HG02943 (cell line): ENCODE measurements around the gene CNN3.

Experiments
- ATAC-seq: cut with Tn5 transposase; IDR thresholded peaks from one replicate; pipeline ENCODE4 v1.9.1; 2021; ENCODE audit warnings: mild to moderate bottlenecking, low read depth, moderate library complexity; ENCODE audit not compliant: unreplicated experiment

CNN3 gene

DNA sequence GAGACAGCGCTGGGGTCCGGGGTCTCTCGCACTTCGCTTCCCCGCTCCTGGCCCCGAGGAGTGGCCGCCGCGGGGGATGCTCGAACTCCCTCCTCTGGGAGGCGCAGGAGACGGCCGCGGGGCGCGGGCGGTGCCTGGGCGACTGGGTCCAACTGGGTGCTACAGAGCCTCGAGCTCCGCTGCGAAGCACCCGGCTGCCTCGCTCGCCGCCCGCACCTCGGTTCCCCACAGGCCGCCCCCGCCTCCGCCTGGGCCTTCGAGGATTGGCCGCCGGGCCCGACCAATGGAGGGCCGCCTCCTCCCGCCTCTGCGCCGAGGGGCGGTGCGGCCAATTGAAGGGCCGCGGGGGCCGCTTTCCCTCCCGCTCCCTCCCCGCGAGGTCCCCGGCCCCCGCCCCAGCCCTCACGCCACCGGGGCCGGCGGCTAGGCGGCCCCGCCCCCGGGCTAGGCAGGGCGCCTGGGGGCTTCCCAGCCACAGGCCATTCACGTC lies at the start of gene CNN3:
Gene CNN3 (minus strand): TSS at position 196 of the 490 bp plus-strand sequence. CDS start 216 bp downstream, outside the sequence.
- peak; percentile 82 for ATAC-seq

DNA sequence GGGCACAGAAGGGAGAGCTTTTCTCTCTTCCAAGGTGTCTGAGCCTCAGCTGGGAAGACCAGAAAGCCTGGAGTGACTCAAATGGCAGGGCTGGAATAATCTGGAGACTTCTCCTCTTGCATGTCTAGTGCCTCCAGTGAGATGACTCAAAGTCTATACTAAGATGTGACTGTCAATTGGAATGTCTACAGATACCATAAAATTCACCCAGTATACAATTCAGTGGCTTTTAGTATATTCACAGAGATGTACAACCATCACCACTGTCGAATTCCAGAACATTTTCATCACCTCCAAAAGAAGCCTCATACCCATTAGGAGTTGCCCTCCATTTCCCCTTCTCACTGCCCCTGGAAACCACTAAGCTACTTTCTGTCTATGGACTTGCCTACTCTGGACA lies 47.9 kb upstream of the CNN3 start:
- no peak for ATAC-seq

DNA sequence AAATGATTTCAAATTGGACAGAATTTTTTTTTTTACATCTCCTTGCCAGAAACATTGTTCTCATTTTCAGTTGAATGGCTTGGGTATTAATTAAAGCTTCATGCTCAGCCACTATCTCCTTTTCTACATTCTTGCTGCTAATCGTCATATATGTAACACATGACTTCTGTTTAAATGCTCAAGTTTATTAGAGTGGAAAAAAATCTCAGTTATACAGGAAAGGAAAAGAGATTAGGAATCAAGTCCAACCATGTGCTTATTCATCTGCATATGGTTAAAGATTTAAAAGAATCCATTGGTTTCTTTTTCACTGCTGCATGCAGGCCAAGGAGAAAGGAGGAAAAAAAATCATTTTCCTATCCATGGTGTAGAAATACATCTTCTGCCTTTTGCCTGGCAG lies 47.3 kb upstream of the CNN3 start:
- ATAC-seq = no peak

DNA sequence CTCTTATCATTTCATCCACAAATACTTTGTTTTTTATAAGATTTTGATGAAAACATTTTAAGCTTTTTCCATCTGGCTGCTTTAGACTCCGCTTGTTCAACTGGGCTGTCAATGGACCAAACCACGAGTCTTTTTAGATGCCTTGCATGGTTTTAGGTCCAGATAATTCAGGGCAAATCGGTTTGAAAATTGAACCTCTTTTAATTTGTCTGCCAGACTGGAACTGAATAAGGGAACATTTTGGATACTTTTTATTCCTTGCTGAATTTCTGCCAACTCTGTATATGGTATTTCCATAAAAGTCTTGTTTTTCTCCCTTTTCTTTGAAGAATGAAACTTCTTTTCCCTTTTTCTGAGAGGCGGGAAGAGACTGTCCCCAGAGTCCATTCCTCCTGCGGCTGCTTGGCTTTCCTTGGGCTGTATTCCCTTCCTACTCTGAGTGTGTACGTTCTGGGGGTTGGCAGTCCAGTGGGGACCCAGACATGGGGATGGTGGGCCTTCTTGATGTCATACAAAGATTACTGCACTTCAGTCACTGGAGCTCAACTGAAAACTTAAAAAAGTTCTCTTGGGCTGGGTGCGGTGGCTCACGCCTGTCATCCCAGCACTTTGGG lies 46.5 kb upstream of the CNN3 start:
- no peak for ATAC-seq

DNA sequence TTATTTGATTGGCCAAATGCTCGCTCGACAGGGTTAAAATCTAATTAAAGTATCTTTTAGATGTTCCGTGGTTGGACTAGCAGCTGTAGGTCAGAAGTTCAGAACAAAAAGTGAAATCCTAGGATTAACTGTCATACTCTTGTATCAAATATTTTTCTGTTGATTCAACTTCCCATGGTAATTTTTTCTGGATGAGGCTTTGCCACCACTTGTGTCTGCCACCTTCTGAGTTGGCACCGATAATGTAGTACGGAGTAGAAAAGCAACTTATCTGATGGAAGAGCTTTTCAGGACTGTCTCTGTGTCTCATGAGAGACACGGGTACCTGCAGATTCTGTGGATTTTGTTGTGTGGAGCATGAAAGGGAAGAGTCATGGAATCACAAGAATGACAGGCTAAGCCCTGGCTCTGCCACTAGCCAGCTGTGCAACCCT lies 44.6 kb upstream of the CNN3 start:
- ATAC-seq = no peak

DNA sequence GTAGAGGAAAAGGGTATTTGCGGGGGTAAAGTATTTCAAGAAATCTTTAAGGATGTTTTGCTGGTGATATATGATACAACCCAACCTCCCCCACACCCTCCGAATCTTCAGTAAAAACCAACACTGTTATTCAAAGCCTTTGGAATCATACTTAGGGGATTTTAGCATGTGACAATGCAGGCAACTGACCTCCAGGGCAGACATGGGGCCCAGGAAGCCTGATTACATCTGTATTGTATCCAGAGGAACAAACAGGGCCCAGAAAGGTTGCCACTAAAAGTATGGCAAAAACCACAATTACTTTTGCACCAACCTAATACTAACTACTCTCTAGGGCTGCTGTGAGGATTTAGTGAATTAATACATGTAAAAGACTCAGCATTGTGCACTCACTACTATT lies 43.9 kb upstream of the CNN3 start:
- no peak for ATAC-seq

DNA sequence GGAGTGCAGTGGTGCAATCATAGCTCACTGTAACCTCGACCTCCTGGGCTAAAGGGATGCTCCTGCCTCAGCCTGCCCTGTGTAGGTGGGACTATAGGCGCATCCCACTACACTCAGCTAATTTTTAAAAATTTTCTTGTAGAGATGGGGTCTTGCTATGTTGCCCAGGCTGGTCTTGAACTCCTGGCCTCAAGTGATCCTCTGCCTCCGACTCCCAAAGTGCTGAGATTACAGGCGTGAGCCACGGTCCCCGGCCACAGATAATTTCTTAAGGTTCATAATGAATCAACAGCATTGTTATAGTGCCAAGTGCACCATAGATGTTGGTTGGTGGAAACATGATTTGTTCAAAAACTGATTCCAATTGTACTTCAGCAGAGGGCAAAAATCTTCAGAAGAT lies 42.2 kb upstream of the CNN3 start:
- no peak for ATAC-seq

DNA sequence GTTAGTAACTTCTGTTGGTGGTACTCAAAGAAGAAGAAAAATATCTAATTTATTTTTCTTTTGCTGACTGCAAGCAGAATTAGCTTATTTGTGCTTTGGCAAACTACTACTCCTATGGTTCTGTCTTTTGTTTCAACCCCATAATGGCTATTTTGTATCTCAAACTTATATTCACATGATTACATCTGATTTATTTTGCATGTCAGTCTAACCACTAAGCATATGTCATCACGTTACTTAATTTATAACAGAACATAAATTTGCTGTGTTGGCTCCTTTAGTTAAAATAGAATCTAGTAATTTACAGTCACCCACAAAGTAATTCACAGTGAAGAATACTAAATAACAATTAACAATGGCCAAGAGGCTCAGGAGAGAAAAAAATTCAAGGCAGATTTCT lies 39.1 kb upstream of the CNN3 start:
- ATAC-seq = no peak

DNA sequence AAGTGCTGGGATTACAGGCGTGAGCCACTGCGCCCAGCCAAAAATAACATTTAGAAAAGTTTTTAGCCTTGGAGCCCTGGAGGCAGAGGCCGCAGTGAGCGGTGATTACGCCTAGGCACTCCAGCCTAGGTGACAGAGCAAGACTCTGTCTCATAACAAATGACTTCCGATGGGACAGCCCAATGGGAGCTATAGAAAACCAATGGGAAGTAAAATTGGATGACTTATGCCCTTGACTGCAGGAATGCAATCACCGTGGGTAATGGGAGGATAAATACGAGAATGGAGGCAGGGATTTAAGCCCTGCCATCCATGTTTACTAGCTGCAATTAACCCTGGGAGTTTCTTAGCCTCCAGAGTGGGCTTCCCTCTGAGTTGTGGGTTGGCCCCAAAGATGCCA lies 37.0 kb upstream of the CNN3 start:
- ATAC-seq = no peak

DNA sequence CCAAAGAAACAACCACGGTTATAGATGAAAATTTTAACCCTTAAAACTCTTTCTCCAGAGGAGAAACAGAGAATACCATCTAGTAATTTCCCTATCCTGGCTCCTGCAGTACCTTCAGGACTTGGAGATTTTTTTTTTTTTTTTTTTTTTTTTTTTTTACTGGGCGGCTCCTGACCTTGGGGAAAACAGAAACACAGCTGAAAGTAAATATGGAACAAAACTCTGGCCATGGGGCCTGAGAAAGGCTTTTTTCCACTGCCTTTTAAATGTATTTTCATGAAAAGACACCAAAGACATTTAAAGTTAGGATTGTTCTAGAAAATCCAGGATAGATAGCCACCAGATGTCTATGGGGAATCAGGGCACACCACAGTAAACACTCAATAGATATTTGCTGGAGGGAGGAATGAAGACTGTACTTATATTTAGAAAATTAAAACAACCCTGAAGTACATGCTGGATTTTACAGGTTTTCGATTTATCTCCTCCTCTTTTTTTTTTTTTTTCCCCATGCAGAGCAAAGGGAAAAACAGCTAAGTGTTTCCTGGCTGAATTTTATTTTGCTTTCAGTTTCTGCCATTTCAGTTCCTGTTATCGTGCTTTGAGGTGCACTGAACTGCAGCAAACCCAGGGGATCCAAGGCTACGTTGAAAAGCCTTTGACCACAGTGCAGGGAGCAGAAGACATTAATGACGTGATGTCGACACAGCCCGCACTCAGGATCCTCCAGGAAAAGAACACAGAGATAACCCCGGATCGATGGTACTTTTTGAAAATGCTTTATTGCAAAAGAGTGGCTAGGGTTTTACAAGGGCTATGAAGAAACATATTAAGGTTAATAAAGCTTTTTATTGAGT lies 35.7 kb upstream of the CNN3 start:
- ATAC-seq = peak; percentile 88

DNA sequence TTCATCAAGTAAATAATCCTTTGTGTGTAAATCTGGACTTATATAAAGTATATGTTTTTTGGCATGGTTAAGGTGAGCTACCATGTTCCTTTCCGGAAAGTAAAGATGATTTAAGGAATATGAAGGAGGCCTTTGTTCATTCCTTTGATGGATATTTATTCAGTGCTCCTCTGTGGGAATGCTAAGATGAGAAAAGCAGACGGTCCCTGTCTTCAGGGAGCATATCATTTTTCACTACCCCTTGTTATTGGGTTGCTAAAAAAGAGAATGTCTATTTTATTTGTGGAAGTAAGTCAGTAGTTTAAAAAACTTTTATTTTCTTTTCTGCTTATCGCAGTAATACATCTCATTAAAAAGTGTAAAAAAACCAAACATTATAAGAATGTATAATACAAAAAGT lies 35.1 kb upstream of the CNN3 start:
- ATAC-seq = no peak

DNA sequence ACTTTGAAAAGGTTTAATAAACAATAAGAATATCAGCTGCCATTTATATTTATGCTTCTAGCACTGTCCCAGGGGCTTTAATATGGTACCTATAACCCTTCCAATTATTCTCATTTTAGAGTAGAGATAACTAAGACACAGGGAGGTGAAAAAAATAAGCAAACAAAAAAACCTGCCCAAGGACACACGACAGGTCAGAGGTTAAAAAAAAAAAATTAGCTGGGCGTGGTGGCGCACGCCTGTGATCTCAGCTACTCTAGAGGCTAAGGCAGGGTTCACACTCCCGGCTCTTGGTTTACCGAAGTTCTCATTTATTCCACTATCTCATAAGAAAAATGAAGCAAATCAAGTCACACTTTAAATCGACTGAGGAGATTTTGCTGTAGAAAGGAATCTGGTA lies 34.7 kb upstream of the CNN3 start:
- ATAC-seq = no peak

DNA sequence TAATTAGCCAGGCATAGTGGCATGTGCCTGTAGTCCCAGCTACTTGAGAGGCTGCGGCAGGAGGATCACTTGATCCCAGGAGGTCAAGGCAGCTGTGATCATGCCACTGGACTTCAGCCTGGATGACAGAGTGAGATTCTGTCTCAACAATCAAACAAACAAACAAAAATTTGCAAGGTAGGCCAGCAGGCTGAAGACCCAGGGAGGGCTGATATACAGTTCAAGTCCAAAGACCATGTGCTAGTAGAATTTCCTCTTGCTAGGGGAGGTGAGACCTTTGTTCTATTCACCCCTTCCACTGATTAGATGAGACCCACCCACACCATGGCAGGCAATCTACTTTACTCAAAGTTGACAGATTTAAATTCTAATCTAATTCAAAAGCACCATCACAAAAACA lies 31.2 kb upstream of the CNN3 start:
- no peak for ATAC-seq

DNA sequence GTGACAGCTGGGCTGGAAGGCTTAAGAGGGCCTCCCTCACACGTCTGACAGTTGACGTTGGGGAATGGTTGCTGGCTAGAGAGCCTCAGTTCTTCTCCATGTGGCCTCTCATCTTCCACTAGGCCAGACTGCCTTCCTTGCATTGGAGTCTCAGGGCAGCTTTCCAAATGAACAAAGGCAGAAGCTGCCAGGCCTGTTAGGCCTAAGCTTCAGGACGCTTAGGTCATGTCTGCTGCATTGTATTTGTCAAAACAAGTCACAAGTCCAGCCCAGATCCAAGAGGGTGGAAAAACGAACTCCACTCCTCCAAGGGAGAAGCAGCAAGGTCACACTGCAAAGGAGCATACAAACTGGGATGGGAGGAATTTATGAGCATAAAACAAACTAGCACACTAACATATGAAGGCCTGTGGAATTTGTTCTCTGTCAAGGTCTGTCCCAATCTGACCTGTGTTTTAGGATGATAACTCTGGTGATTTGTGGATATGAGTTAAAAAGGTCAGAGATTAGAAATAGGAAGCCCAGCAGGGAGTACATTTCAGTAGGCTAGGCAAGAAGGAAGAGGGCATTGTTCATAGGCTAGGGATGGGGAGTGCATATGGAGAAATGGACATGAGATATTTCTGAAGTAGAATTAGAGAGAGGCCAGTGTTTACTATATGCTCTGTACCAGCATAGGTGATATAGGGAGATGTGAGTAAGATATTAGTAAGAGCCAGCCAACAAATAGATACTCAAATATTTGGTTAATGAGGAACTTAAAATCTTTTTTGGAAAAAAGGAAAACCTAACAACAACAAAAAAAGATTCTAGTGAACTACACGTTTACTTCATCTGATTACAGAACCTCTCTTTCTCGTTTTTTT lies 29.1 kb upstream of the CNN3 start:
- no peak for ATAC-seq

DNA sequence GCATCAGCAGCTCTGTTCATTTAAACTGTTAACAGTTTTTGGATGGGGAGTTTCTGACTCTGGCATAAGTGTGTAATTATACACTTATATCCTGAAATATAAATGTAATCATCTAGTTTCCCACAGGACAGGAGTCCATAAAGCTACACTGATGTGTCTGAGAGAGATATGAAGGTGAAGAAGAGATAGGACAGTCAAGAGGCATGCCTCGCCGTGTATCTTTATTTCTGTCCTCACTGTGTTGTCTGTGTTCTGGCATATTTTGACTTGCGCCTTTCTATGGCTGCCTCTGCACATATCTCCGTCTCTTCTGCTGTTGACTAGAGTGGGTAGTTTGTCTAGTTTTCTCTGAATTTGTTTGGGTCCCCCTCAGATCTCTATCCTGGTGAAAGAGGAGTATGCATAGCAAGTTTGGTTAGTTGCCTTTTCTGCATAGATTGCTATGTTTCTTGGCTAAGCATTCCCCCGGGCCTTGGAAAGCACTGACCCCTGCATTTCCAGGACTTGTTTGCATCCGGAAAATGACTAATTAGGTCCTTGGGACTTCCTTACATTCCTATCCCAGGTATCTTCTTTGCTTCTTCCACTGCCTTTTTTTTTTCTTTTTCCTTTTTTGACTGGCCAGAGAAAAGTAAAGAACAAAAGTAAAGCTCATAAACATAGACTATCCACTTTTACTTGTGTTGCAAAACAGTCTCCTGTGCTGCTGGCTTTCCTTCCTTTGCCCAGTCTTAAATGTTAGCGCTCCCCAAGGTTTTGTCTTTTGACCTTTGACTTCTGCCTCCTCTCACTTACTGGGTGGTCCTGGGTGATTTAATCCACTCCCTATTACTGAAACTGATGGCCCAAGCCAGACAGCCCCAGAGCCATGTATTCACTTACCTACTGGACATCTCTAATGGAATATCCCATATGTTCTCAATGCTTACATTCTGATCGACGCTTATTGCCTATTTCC lies 27.6 kb upstream of the CNN3 start:
- no peak for ATAC-seq

DNA sequence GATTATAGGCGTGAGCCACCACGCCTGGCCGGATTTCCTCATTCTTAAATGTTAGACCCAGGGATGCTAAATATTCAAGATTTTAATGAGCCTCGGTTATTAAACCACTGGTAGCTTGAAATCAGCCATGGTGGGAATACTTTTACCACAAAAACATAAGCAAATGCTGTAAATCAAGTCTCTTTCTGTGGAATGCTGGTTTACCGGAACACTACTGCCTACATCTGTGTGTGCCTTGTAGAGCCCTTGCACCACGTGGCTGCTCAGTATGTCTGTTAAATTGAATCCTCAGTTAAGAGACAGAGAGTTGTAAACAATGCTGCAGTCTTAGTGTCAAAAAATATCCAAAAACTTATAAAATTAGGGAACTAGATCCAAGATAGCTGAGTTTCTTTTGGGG lies 26.8 kb upstream of the CNN3 start:
- no peak for ATAC-seq

DNA sequence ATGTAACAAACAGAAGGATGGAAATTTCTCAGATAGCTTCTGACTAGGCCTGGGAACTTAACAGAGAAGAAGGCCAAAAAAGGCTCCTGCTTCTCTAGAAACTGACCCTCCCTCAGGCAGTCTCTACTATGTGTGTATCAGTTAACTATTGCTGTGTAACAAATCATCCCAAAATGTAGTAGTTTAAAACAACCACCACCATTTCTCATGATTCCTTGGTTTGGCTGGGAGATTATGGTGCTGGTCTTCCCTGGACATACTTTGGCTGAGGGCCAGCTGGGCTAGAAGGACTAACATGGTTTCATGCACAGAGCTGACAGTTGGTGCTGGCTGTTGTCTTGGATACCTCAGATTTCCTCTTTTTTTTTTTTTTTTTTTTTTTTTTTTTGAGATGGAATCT lies 26.2 kb upstream of the CNN3 start:
- ATAC-seq = no peak

DNA sequence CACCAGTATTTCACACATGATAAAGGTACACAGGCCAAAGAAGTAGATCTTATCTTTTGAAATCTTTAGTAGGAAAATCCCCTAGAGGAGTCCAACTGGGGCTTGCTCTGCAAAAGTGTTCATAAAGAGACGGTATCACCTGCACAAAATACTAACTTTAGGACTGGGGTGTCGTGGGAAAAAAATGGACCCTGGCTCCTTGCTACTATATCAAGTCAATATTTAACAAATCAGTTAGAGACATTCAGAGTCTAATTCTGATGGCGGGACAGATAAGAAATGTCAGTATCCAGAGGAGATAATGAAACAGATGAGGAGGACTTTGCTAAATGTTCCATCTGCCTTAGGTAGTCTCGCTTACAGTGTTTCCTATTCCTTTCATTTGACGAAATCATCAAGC lies 25.6 kb upstream of the CNN3 start:
- no peak for ATAC-seq

DNA sequence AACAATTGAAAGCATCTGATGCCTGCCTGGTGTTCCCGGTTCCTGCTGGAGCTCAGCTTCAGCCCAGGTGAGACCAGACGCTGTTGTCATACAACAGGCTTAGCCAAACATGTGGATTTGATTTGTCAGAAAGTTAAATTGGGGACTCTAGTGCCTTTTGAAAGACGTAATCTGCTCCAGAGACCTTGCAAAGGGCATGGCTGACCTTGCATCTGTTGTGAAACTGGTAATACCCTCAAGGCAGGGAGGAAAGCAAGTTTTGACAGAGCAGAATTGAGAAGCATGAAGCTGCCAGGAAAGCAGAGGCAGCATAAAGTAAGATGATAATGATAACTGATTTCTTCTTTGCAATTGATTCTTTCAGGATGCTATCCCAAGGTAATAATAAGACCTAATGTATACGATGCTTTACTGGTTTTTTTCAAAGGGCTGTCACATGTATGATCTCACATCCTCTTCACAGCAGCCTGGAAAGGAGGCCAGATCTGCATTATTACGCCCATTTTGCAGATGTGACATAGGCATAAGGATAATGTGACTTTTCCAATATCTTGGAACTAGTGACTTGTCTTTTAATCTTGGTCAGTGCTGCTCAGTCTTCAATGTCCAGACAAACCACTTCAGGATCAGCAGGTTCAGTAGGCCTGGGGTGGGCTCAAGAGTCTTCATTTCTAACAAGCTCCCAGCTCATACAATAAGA lies 24.7 kb upstream of the CNN3 start:
- ATAC-seq = no peak
